ENCODE measurements around the gene NAA25.
"Not testable (repeated sequence)": the region's sequence is repeated elsewhere in the genome, so short reads cannot be mapped to it uniquely, and the experiment has no call there.

Gene NAA25

GRCh38 chr12:112115259-112116045, 6.9 kb upstream of the NAA25 start:
- Histone ChIP-seq H3K4ac (ENCODE audit: low read depth, low read length) (no peak overlapping the region), H2AK5ac (ENCODE audit: low read length) (no peak overlapping the region), H2AFZ (ENCODE audit: insufficient read depth, low read length, poor library complexity) (no peak overlapping the region), H3K9me3 (ENCODE audit: insufficient read depth, low read depth, low read length) (no peaks in the 10 kb centered on the region), H3K14ac (ENCODE audit: low read length) (no peak overlapping the region), H4K8ac (ENCODE audit: low read depth, low read length) (no peak overlapping the region), H3K4me3 (ENCODE audit: low read depth, low read length) (no peak overlapping the region), H2BK5ac (ENCODE audit: low read depth, low read length, poor library complexity) (no peak overlapping the region), H3K4me2 (ENCODE audit: low read length) (no peak overlapping the region), H4K91ac (ENCODE audit: low read depth, low read length) (no peak overlapping the region), H4K12ac (ENCODE audit: low read depth, low read length) (no peak overlapping the region), H3K36me3 (ENCODE audit: control insufficient read depth in 1 of 2, insufficient read depth in 2 of 2, low read length in 2 of 2) (no peaks in the 10 kb centered on the region), H3K23ac (ENCODE audit: low read length) (no peak overlapping the region), H3K4me1 (ENCODE audit: control insufficient read depth in 1 of 2, insufficient read depth in 2 of 2, low read length in 2 of 2) (peaks cover 0 to 5% of the 10 kb centered on the region in 2 experiments), H3K9ac (ENCODE audit: low read length) (no peak overlapping the region), H2BK12ac (ENCODE audit: low read length) (no peak overlapping the region), H3K27me3 (ENCODE audit: insufficient read depth, low read length) (no peaks in the 10 kb centered on the region), H3K27ac (ENCODE audit: low read depth, low read length) (no peak overlapping the region), H3K79me2 (ENCODE audit: control insufficient read depth, insufficient read depth, low read length, poor library complexity) (no peaks in the 10 kb centered on the region), H2BK120ac (ENCODE audit: insufficient read depth, low read length, poor library complexity) (no peak overlapping the region), H3K79me1 (ENCODE audit: low read length) (no peaks in the 10 kb centered on the region), H3K18ac (ENCODE audit: low read length) (no peak overlapping the region)
- no peak for DNase-seq
- no CpG with 5 or more reads among the region's 6 CpGs for WGBS (ENCODE audit: extremely low coverage, insufficient coverage, insufficient read length)

- Histone ChIP-seq H3K27ac (ENCODE audit: low read depth, low read length) (no peak overlapping the region), H2AFZ (ENCODE audit: insufficient read depth, low read length, poor library complexity) (no peak overlapping the region), H2BK120ac (ENCODE audit: insufficient read depth, low read length, poor library complexity) (no peak overlapping the region)
Measured at GRCh38 chr12:112112409-112113133, 4.0 kb upstream of the NAA25 start.

GRCh38 chr12:112111931-112112330, 3.3 kb upstream of the NAA25 start:
- H4K12ac ChIP-seq (ENCODE audit: low read depth, low read length), result no peak overlapping the region
- no peak overlapping the region for H3K18ac ChIP-seq (ENCODE audit: low read length)
- H4K91ac ChIP-seq (ENCODE audit: low read depth, low read length), result no peak overlapping the region
- H3K27me3 ChIP-seq (ENCODE audit: insufficient read depth, low read length), result no peaks in the 10 kb centered on the region
- H3K4me1 ChIP-seq (ENCODE audit: control insufficient read depth in 1 of 2, insufficient read depth in 2 of 2, low read length in 2 of 2), result peaks cover 0 to 5% of the 10 kb centered on the region in 2 experiments
- no peak overlapping the region for H4K8ac ChIP-seq (ENCODE audit: low read depth, low read length)
- no peak overlapping the region for H3K4ac ChIP-seq (ENCODE audit: low read depth, low read length)
- no peaks in the 10 kb centered on the region for H3K9me3 ChIP-seq (ENCODE audit: insufficient read depth, low read depth, low read length)
- no peak overlapping the region for H3K27ac ChIP-seq (ENCODE audit: low read depth, low read length)
- H2BK5ac ChIP-seq (ENCODE audit: low read depth, low read length, poor library complexity), result no peak overlapping the region
- no peak overlapping the region for H3K14ac ChIP-seq (ENCODE audit: low read length)
- H3K9ac ChIP-seq (ENCODE audit: low read length), result no peak overlapping the region
- no peak overlapping the region for H2BK12ac ChIP-seq (ENCODE audit: low read length)
- no peak overlapping the region for H3K4me3 ChIP-seq (ENCODE audit: low read depth, low read length)
- H2BK120ac ChIP-seq (ENCODE audit: insufficient read depth, low read length, poor library complexity), result no peak overlapping the region
- no CpG with 5 or more reads among the region's 5 CpGs for WGBS (ENCODE audit: extremely low coverage, insufficient coverage, insufficient read length)
- H3K36me3 ChIP-seq (ENCODE audit: control insufficient read depth in 1 of 2, insufficient read depth in 2 of 2, low read length in 2 of 2), result no peaks in the 10 kb centered on the region
- H3K23ac ChIP-seq (ENCODE audit: low read length), result no peak overlapping the region
- no peak for DNase-seq
- peaks cover 11% of the 10 kb centered on the region for H3K79me1 ChIP-seq (ENCODE audit: low read length)
- H3K79me2 ChIP-seq (ENCODE audit: control insufficient read depth, insufficient read depth, low read length, poor library complexity), result peaks cover 14% of the 10 kb centered on the region
- H2AFZ ChIP-seq (ENCODE audit: insufficient read depth, low read length, poor library complexity), result no peak overlapping the region
- no peak overlapping the region for H3K4me2 ChIP-seq (ENCODE audit: low read length)
- H2AK5ac ChIP-seq (ENCODE audit: low read length), result no peak overlapping the region

More at GRCh38 chr12:112112409-112113133, 4.0 kb upstream of the NAA25 start:
- Histone ChIP-seq H3K14ac (ENCODE audit: low read length) (no peak overlapping the region), H4K12ac (ENCODE audit: low read depth, low read length) (no peak overlapping the region), H3K79me1 (ENCODE audit: low read length) (peaks cover 11% of the 10 kb centered on the region), H3K4me2 (ENCODE audit: low read length) (no peak overlapping the region), H3K9me3 (ENCODE audit: insufficient read depth, low read depth, low read length) (no peaks in the 10 kb centered on the region), H2AK5ac (ENCODE audit: low read length) (no peak overlapping the region), H3K18ac (ENCODE audit: low read length) (no peak overlapping the region), H3K4ac (ENCODE audit: low read depth, low read length) (no peak overlapping the region), H3K27me3 (ENCODE audit: insufficient read depth, low read length) (no peaks in the 10 kb centered on the region), H3K4me3 (ENCODE audit: low read depth, low read length) (no peak overlapping the region), H3K9ac (ENCODE audit: low read length) (no peak overlapping the region), H2BK5ac (ENCODE audit: low read depth, low read length, poor library complexity) (no peak overlapping the region), H4K8ac (ENCODE audit: low read depth, low read length) (peak overlapping the region; percentile 32), H4K91ac (ENCODE audit: low read depth, low read length) (no peak overlapping the region), H2BK12ac (ENCODE audit: low read length) (no peak overlapping the region), H3K4me1 (ENCODE audit: control insufficient read depth in 1 of 2, insufficient read depth in 2 of 2, low read length in 2 of 2) (peaks cover 0 to 5% of the 10 kb centered on the region in 2 experiments), H3K79me2 (ENCODE audit: control insufficient read depth, insufficient read depth, low read length, poor library complexity) (peaks cover 13% of the 10 kb centered on the region), H3K23ac (ENCODE audit: low read length) (no peak overlapping the region), H3K36me3 (ENCODE audit: control insufficient read depth in 1 of 2, insufficient read depth in 2 of 2, low read length in 2 of 2) (no peaks in the 10 kb centered on the region)
- WGBS (ENCODE audit: extremely low coverage, insufficient coverage, insufficient read length), result no CpG with 5 or more reads among the region's 6 CpGs
- no peak for DNase-seq

- not testable (repeated sequence) for H3K18ac ChIP-seq (ENCODE audit: low read length); H3K4me3 ChIP-seq (ENCODE audit: low read depth, low read length); H3K9me3 ChIP-seq (ENCODE audit: insufficient read depth, low read depth, low read length); H4K12ac ChIP-seq (ENCODE audit: low read depth, low read length); DNase-seq; H3K14ac ChIP-seq (ENCODE audit: low read length); H3K23ac ChIP-seq (ENCODE audit: low read length); H3K27me3 ChIP-seq (ENCODE audit: insufficient read depth, low read length); H3K27ac ChIP-seq (ENCODE audit: low read depth, low read length); H3K4ac ChIP-seq (ENCODE audit: low read depth, low read length); H3K4me2 ChIP-seq (ENCODE audit: low read length); H3K4me1 ChIP-seq (ENCODE audit: control insufficient read depth in 1 of 2, insufficient read depth in 2 of 2, low read length in 2 of 2); H2BK120ac ChIP-seq (ENCODE audit: insufficient read depth, low read length, poor library complexity); H3K36me3 ChIP-seq (ENCODE audit: control insufficient read depth in 1 of 2, insufficient read depth in 2 of 2, low read length in 2 of 2); H4K91ac ChIP-seq (ENCODE audit: low read depth, low read length); H2BK12ac ChIP-seq (ENCODE audit: low read length); H4K8ac ChIP-seq (ENCODE audit: low read depth, low read length); H3K9ac ChIP-seq (ENCODE audit: low read length); H2AFZ ChIP-seq (ENCODE audit: insufficient read depth, low read length, poor library complexity); H2BK5ac ChIP-seq (ENCODE audit: low read depth, low read length, poor library complexity); H2AK5ac ChIP-seq (ENCODE audit: low read length)
- peaks cover 18% of the 10 kb centered on the region for H3K79me2 ChIP-seq (ENCODE audit: control insufficient read depth, insufficient read depth, low read length, poor library complexity)
- no CpG with 5 or more reads among the region's 20 CpGs for WGBS (ENCODE audit: extremely low coverage, insufficient coverage, insufficient read length)
- peaks cover 11% of the 10 kb centered on the region for H3K79me1 ChIP-seq (ENCODE audit: low read length)
Measured at GRCh38 chr12:112110787-112111662, 2.4 kb upstream of the NAA25 start.
